Measurements from ENCODE around the gene EVI5.
A peak's percentile ranks its signal among the peaks of the same experiment; 100 is the strongest.

EVI5 gene

GRCh38 chr1:92784639-92785500, at the start of gene EVI5:
Gene EVI5, minus strand, starts transcription at chr1:92785108. Its CDS starts 48,562 bp downstream, at chr1:92736546.
- peak; percentile 51 for DNase-seq

GRCh38 chr1:92834617-92835016, 49.7 kb upstream of the EVI5 start:
- no peak for DNase-seq

GRCh38 chr1:92833840-92834239, 48.9 kb upstream of the EVI5 start:
- DNase-seq: no peak

- DNase-seq: no peak
Observed at GRCh38 chr1:92832537-92833114, 47.7 kb upstream of the EVI5 start.

- DNase-seq: peak; percentile 65
Observed at GRCh38 chr1:92831762-92832536, 47.0 kb upstream of the EVI5 start, which contains the start of gene RPL5. Gene RPL5, plus strand, starts transcription at chr1:92832040. Its CDS starts 75 bp downstream, at chr1:92832115.

- DNase-seq: no peak
Observed at GRCh38 chr1:92831368-92831761, 46.5 kb upstream of the EVI5 start.

GRCh38 chr1:92826792-92827191, 41.9 kb upstream of the EVI5 start:
- DNase-seq: no peak

- no peak for DNase-seq
Observed at GRCh38 chr1:92822879-92823278, 38.0 kb upstream of the EVI5 start.

GRCh38 chr1:92820551-92820950, 35.6 kb upstream of the EVI5 start:
- no peak for DNase-seq

- no peak for DNase-seq
Observed at GRCh38 chr1:92820024-92820423, 35.1 kb upstream of the EVI5 start.

GRCh38 chr1:92817986-92818764, 33.3 kb upstream of the EVI5 start:
- DNase-seq: no peak

GRCh38 chr1:92817137-92817697, 32.3 kb upstream of the EVI5 start:
- no peak for DNase-seq

GRCh38 chr1:92816732-92817131, 31.8 kb upstream of the EVI5 start:
- DNase-seq: no peak

GRCh38 chr1:92808381-92808780, 23.5 kb upstream of the EVI5 start:
- DNase-seq: no peak

- DNase-seq: no peak
Observed at GRCh38 chr1:92805216-92805615, 20.3 kb upstream of the EVI5 start.

- no peak for DNase-seq
Observed at GRCh38 chr1:92804721-92805201, 19.9 kb upstream of the EVI5 start.

GRCh38 chr1:92803140-92803887, 18.4 kb upstream of the EVI5 start:
- no peak for DNase-seq

GRCh38 chr1:92797961-92798360, 13.1 kb upstream of the EVI5 start:
- DNase-seq: no peak

GRCh38 chr1:92797297-92797696, 12.4 kb upstream of the EVI5 start:
- no peak for DNase-seq

GRCh38 chr1:92795166-92795565, 10.3 kb upstream of the EVI5 start:
- DNase-seq: no peak

GRCh38 chr1:92792340-92792782, 7.5 kb upstream of the EVI5 start:
- no peak for DNase-seq

All from NCI-H2081 treated with DMSO at 0.1 percent for 48 hours (cell line).